Kidney (tissue), 14 donors: ENCODE data around the gene POGZ. TPM values are rescaled to one million over a fixed set of nuclear protein-coding genes. Genes with fewer than 3 reads are reported as not detected.

Experiments
- DNase-seq, 5 donors: peaks; one replicate each; pipeline ENCODE4 v3.0.0-alpha.2; 2013 to 2020
- FAIRE-seq: peaks from 2 replicates; lab custom pipeline; 2012; peaks lifted over from hg19 to GRCh38; lab: Jason Lieb, UNC
- H3K27ac ChIP-seq, 2 donors: one replicate each; pipeline ENCODE4 v1.7.0; 2013; ENCODE audit warnings: low read depth in 2 of 2, low read length in 2 of 2, inconsistent platforms in 1 of 2
- H3K27me3 ChIP-seq: one replicate; pipeline ENCODE4 v1.7.1; 2013; ENCODE audit warnings: low read length, inconsistent platforms; ENCODE audit not compliant: control insufficient read depth, insufficient read depth
- H3K36me3 ChIP-seq, 3 donors: one replicate each; pipeline versions ENCODE4 v1.7.0 to v1.7.1; 2013; ENCODE audit warnings: low read length in 3 of 3, control low read depth in 1 of 3, inconsistent platforms in 1 of 3; ENCODE audit not compliant: insufficient read depth in 3 of 3, control insufficient read depth in 2 of 3
- H3K4me1 ChIP-seq, 3 donors: one replicate each; pipeline versions ENCODE4 v1.7.0 to v1.7.1; 2013; ENCODE audit warnings: low read length in 3 of 3, inconsistent platforms in 1 of 3, low read depth in 1 of 3; ENCODE audit not compliant: control insufficient read depth in 2 of 3, insufficient read depth in 2 of 3
- H3K4me3 ChIP-seq, 3 donors: one replicate each; pipeline versions ENCODE4 v1.7.0 to v1.8.1; 2013; ENCODE audit warnings: low read length in 3 of 3, control low read depth in 1 of 3, inconsistent platforms in 1 of 3
- H3K9ac ChIP-seq, 3 donors: one replicate each; pipeline versions ENCODE4 v1.7.0 to v1.7.1; 2013; ENCODE audit warnings: low read length in 3 of 3, control low read depth in 1 of 3, inconsistent platforms in 1 of 3
- H3K9me3 ChIP-seq, 3 donors: one replicate each; pipeline versions ENCODE4 v1.7.0 to v1.7.1; 2013; ENCODE audit warnings: low read length in 3 of 3, control low read depth in 1 of 3, inconsistent platforms in 1 of 3; ENCODE audit not compliant: control insufficient read depth in 2 of 3, insufficient read depth in 1 of 3
- CTCF ChIP-seq: IDR thresholded peaks from 3 replicates; pipeline ENCODE4 v1.5.1; 2012; ENCODE audit warnings: mild to moderate bottlenecking, moderate library complexity, borderline replicate concordance; ENCODE audit not compliant: insufficient read depth; ENCODE audit errors: extremely low read depth
- intact Hi-C: fragments of 100-400 bp; cut with DNase I; formaldehyde crosslinking; loops from one replicate; pipeline ENCODE4 v1.11.1; 2022
- polyA plus RNA-seq: library from polyadenylated mRNA; stranded (reverse); fragments of 350-450 nt; fragmentation: Illumina TruSeq; extraction: RNeasy Lipid Tissue Mini Kit (QIAGEN cat#74804); gene quantifications from one replicate; pipeline ENCODE4 v1.2.3, GENCODE V29; 2014; ENCODE audit warnings: low read depth, low replicate concordance; ENCODE audit not compliant: insufficient read depth
- total RNA-seq: library from RNA; stranded (reverse); fragmentation: NEBNext Ultra II Directional; extraction: Animal tissue kit (Norgen Biotek cat#: 25700); gene quantifications from one replicate; pipeline ENCODE4 v1.2.1, GENCODE V29; 2021
- donor health status: control.
- donor health status: control.
- donor health status: control.
- donor health status: control.
- donor health status: control.
- donor health status: DM: yes; HTN: yes; CAD: no.
- donor health status: Normal renal cell carcinoma (clear cell type).

Gene POGZ
- total and polyA plus RNA-seq, 2 donors from 2014 or later = 16.4 to 96.6 TPM

GRCh38 chr1:151402764-151403163, 56.5 kb downstream of the POGZ start:
- H3K27me3 ChIP-seq = no peaks in the 10 kb centered on the region
- no peak overlapping the region for H3K9ac ChIP-seq
- no peak for FAIRE-seq
- H3K4me3 ChIP-seq = no peak overlapping the region
- H3K36me3 ChIP-seq = peaks cover 12 to 55% (median 33%) of the 10 kb centered on the region in 3 donors
- intact Hi-C loops = no loop called here
- peaks cover 3 to 7% (median 6%) of the 10 kb centered on the region in 3 donors for H3K4me1 ChIP-seq
- H3K27ac ChIP-seq = no peak overlapping the region
- TF ChIP-seq CTCF = no peak
- DNase-seq = no peak
- no peaks in the 10 kb centered on the region for H3K9me3 ChIP-seq

- Histone ChIP-seq H3K4me1 (peaks cover 4 to 7% (median 6%) of the 10 kb centered on the region in 3 donors), H3K36me3 (peaks cover 10 to 47% (median 30%) of the 10 kb centered on the region in 3 donors), H3K27me3 (no peaks in the 10 kb centered on the region), H3K9me3 (no peaks in the 10 kb centered on the region), H3K27ac (no peak overlapping the region), H3K9ac (no peak overlapping the region), H3K4me3 (no peak overlapping the region)
- FAIRE-seq (no peak), DNase-seq (no peak)
- intact Hi-C loops = no loop called here
- no peak for TF ChIP-seq CTCF
Measured at GRCh38 chr1:151401860-151402259, 57.4 kb downstream of the POGZ start.

GRCh38 chr1:151401125-151401788, 58.0 kb downstream of the POGZ start:
- Histone ChIP-seq H3K27me3 (no peaks in the 10 kb centered on the region), H3K9me3 (no peaks in the 10 kb centered on the region), H3K4me1 (peaks cover 4 to 7% (median 6%) of the 10 kb centered on the region in 3 donors), H3K27ac (no peak overlapping the region), H3K4me3 (no peak overlapping the region), H3K36me3 (peaks cover 6 to 43% (median 26%) of the 10 kb centered on the region in 3 donors), H3K9ac (no peak overlapping the region)
- FAIRE-seq (no peak), DNase-seq (no peak)
- intact Hi-C loops = no loop called here
- TF ChIP-seq CTCF = no peak
